ENCODE data around the gene SLC15A4.
"Not testable (repeated sequence)": the region's sequence is repeated elsewhere in the genome, so short reads cannot be mapped to it uniquely, and the experiment has no call there.

SLC15A4 gene

GRCh38 chr12:128823916-128824839 is at the start of gene SLC15A4:
Gene SLC15A4 (minus strand): TSS chr12:128823958. CDS start chr12:128823943, 15 bp downstream.
- DNase-seq, result peak; percentile 96

- no peak for DNase-seq
These were observed 48.5 kb upstream of the SLC15A4 start for GRCh38 chr12:128872303-128872702.

- no peak for DNase-seq
These were observed 47.7 kb upstream of the SLC15A4 start for GRCh38 chr12:128871516-128871892.

- DNase-seq, result no peak
These were observed 43.7 kb upstream of the SLC15A4 start for GRCh38 chr12:128867466-128867865.

- no peak for DNase-seq
These were observed 40.9 kb upstream of the SLC15A4 start for GRCh38 chr12:128864516-128865186.

GRCh38 chr12:128863957-128864356 is 40.2 kb upstream of the SLC15A4 start:
- DNase-seq, result no peak

GRCh38 chr12:128861226-128862016 is 37.7 kb upstream of the SLC15A4 start:
- DNase-seq, result no peak

- DNase-seq, result no peak
These were observed 35.6 kb upstream of the SLC15A4 start for GRCh38 chr12:128859311-128859710.

GRCh38 chr12:128857133-128857763 is 33.5 kb upstream of the SLC15A4 start:
- DNase-seq, result no peak

GRCh38 chr12:128856791-128857078 is 33.0 kb upstream of the SLC15A4 start:
- DNase-seq, result no peak

GRCh38 chr12:128856035-128856790 is 32.5 kb upstream of the SLC15A4 start:
- DNase-seq, result no peak

GRCh38 chr12:128853600-128854197 is 29.9 kb upstream of the SLC15A4 start:
- no peak for DNase-seq

GRCh38 chr12:128852885-128853599 is 29.3 kb upstream of the SLC15A4 start, which contains the start of gene GLT1D1:
Gene GLT1D1 (plus strand): TSS chr12:128853478. CDS start chr12:128853582, 104 bp downstream.
- no peak for DNase-seq

- DNase-seq, result no peak
These were observed 28.4 kb upstream of the SLC15A4 start for GRCh38 chr12:128852026-128852698.

GRCh38 chr12:128851429-128851828 is 27.7 kb upstream of the SLC15A4 start:
- not testable (repeated sequence) for DNase-seq

- DNase-seq, result no peak
These were observed 26.6 kb upstream of the SLC15A4 start for GRCh38 chr12:128850400-128850799.

GRCh38 chr12:128849806-128850205 is 26.0 kb upstream of the SLC15A4 start:
- not testable (repeated sequence) for DNase-seq

- DNase-seq, result no peak
These were observed 24.6 kb upstream of the SLC15A4 start for GRCh38 chr12:128848371-128848770.

- DNase-seq, result not testable (repeated sequence)
These were observed 22.9 kb upstream of the SLC15A4 start for GRCh38 chr12:128846671-128847070.

GRCh38 chr12:128844031-128844635 is 20.4 kb upstream of the SLC15A4 start:
- DNase-seq, result peak; percentile 35 to 38

Data from activated T-cell treated with anti-CD3 and anti-CD28 coated beads, Interleukin-2, amount 50 U/mL, for 48 hours (primary cell).